ENCODE results near the gene SPOCK3.
A peak's percentile ranks its signal among the peaks of the same experiment; 100 is the strongest.
"Not testable (repeated sequence)": the region's sequence is repeated elsewhere in the genome, so short reads cannot be mapped to it uniquely, and the experiment has no call there.

SPOCK3 gene

GRCh38 chr4:167031534-167032156 is 202.6 kb downstream of the SPOCK3 start:
- no peak for DNase-seq

- no peak for DNase-seq
Observed at GRCh38 chr4:167028976-167029375, 205.3 kb downstream of the SPOCK3 start.

GRCh38 chr4:167025670-167026069 is 208.6 kb downstream of the SPOCK3 start:
- no peak for DNase-seq

GRCh38 chr4:167023364-167023925 is 210.8 kb downstream of the SPOCK3 start:
- no peak for DNase-seq

GRCh38 chr4:167021545-167022155 is 212.6 kb downstream of the SPOCK3 start:
- DNase-seq, result peak; percentile 77

GRCh38 chr4:167020410-167020809 is 213.9 kb downstream of the SPOCK3 start:
- DNase-seq, result no peak

- DNase-seq, result no peak
Observed at GRCh38 chr4:167014944-167015343, 219.3 kb downstream of the SPOCK3 start.

GRCh38 chr4:167003326-167003725 is 231.0 kb downstream of the SPOCK3 start:
- no peak for DNase-seq

GRCh38 chr4:167000141-167000852 is 234.0 kb downstream of the SPOCK3 start:
- no peak for DNase-seq

- no peak for DNase-seq
Observed at GRCh38 chr4:166996216-166996615, 238.1 kb downstream of the SPOCK3 start.

- DNase-seq, result no peak
Observed at GRCh38 chr4:166994686-166995085, 239.6 kb downstream of the SPOCK3 start.

GRCh38 chr4:166991006-166991561 is 243.2 kb downstream of the SPOCK3 start:
- DNase-seq, result no peak

GRCh38 chr4:166989886-166990285 is 244.4 kb downstream of the SPOCK3 start:
- no peak for DNase-seq

- no peak for DNase-seq
Observed at GRCh38 chr4:166987026-166987425, 247.3 kb downstream of the SPOCK3 start.

- no peak for DNase-seq
Observed at GRCh38 chr4:166981847-166982246, 252.4 kb downstream of the SPOCK3 start.

- DNase-seq, result no peak
Observed at GRCh38 chr4:166980419-166980818, 253.9 kb downstream of the SPOCK3 start.

GRCh38 chr4:166977596-166977995 is 256.7 kb downstream of the SPOCK3 start:
- no peak for DNase-seq

- DNase-seq, result no peak
Observed at GRCh38 chr4:166972071-166972470, 262.2 kb downstream of the SPOCK3 start.

GRCh38 chr4:166968219-166968618 is 266.1 kb downstream of the SPOCK3 start:
- DNase-seq, result not testable (repeated sequence)

- no peak for DNase-seq
Observed at GRCh38 chr4:166965562-166965961, 268.7 kb downstream of the SPOCK3 start.

- DNase-seq, result no peak
Observed at GRCh38 chr4:166957451-166957850, 276.8 kb downstream of the SPOCK3 start.

- DNase-seq, result no peak
Observed at GRCh38 chr4:166956484-166956883, 277.8 kb downstream of the SPOCK3 start.

- no peak for DNase-seq
Observed at GRCh38 chr4:166941629-166942028, 292.7 kb downstream of the SPOCK3 start.

- no peak for DNase-seq
Observed at GRCh38 chr4:166930464-166930863, 303.8 kb downstream of the SPOCK3 start.

Measured in retina (tissue), 1 donor.